SK-N-SH treated with all-trans-retinoic acid at 6 μM for 48 hours (cell line): Measurements from ENCODE around the gene COMMD2.

ENCODE experiments used
- ATAC-seq: fragments of 200-7000 bp; cut with Tn5 transposase; 3 replicates; pipeline ENCODE4 v1.9.1; 2020; ENCODE audit warnings: mild to moderate bottlenecking, moderate library complexity
- ARNTL ChIP-seq: fragments of 450-650 bp; formaldehyde crosslinking; IDR thresholded peaks from 2 replicates; pipeline ENCODE4 v1.5.0; 2020; ENCODE audit warnings: low read depth, mild to moderate bottlenecking, moderate library complexity, borderline replicate concordance
- BACH2 ChIP-seq: fragments of 250-450 bp; sonication (Bioruptor Pico); IDR thresholded peaks from 2 replicates; pipeline ENCODE4 v1.9.0; 2021; ENCODE audit warnings: mild to moderate bottlenecking, borderline replicate concordance
- CSDC2 ChIP-seq: fragments of 250-450 bp; sonication (Bioruptor Pico); IDR thresholded peaks from 2 replicates; pipeline ENCODE4 v1.5.0; 2020; ENCODE audit warnings: mild to moderate bottlenecking, moderate library complexity
- ESRRG ChIP-seq: fragments of 250-450 bp; sonication (Bioruptor Pico); IDR thresholded peaks from 2 replicates; pipeline ENCODE4 v1.6.1; 2021; ENCODE audit warnings: mild to moderate bottlenecking
- GLIS3 ChIP-seq: fragments of 250-450 bp; sonication (Bioruptor Pico); IDR thresholded peaks from 2 replicates; pipeline ENCODE4 v1.5.0; 2020; ENCODE audit warnings: mild to moderate bottlenecking, moderate library complexity
- OSR1 ChIP-seq: fragments of 250-450 bp; sonication (Bioruptor Pico); IDR thresholded peaks from 2 replicates; pipeline ENCODE4 v1.8.0; 2022; ENCODE audit warnings: moderate library complexity, mild to moderate bottlenecking, inconsistent platforms
- PATZ1 ChIP-seq: fragments of 250-450 bp; sonication (Bioruptor Pico); IDR thresholded peaks from 2 replicates; pipeline ENCODE4 v1.8.0; 2020; ENCODE audit warnings: mild to moderate bottlenecking, moderate library complexity, borderline replicate concordance
- POU6F1 ChIP-seq: fragments of 250-450 bp; sonication (Bioruptor Pico); IDR thresholded peaks from 2 replicates; pipeline ENCODE4 v1.8.0; 2021; ENCODE audit warnings: low read depth, mild to moderate bottlenecking, moderate library complexity, borderline replicate concordance
- PPARA ChIP-seq: fragments of 250-450 bp; sonication (Bioruptor Pico); IDR thresholded peaks from 2 replicates; pipeline ENCODE4 v1.5.0; 2020; ENCODE audit warnings: mild to moderate bottlenecking, borderline replicate concordance
- RARB ChIP-seq: fragments of 250-450 bp; sonication (Bioruptor Pico); IDR thresholded peaks from 2 replicates; pipeline ENCODE4 v1.8.0; 2021; ENCODE audit warnings: mild to moderate bottlenecking, moderate library complexity
- SNAI2 ChIP-seq: fragments of 250-450 bp; sonication (Bioruptor Pico); IDR thresholded peaks from 2 replicates; pipeline ENCODE4 v1.5.0; 2020; ENCODE audit warnings: mild to moderate bottlenecking, moderate library complexity
- TCF4 ChIP-seq: fragments of 250-450 bp; sonication (Bioruptor Pico); IDR thresholded peaks from 2 replicates; pipeline ENCODE4 v1.8.0; 2021; ENCODE audit warnings: mild to moderate bottlenecking, moderate library complexity, borderline replicate concordance
- TOX ChIP-seq: fragments of 250-450 bp; sonication (Bioruptor Pico); IDR thresholded peaks from 2 replicates; pipeline ENCODE4 v1.8.0; 2021; ENCODE audit warnings: mild to moderate bottlenecking, moderate library complexity, borderline replicate concordance
- ZC3H10 ChIP-seq: fragments of 250-450 bp; sonication (Bioruptor Pico); IDR thresholded peaks from 2 replicates; pipeline ENCODE4 v1.5.1; 2021; ENCODE audit warnings: mild to moderate bottlenecking, moderate library complexity
- ZFP3 ChIP-seq: fragments of 250-450 bp; sonication (Bioruptor Pico); IDR thresholded peaks from 2 replicates; pipeline ENCODE4 v1.5.0; 2020; ENCODE audit warnings: mild to moderate bottlenecking, moderate library complexity
- ZFP30 ChIP-seq: fragments of 450-650 bp; formaldehyde crosslinking; IDR thresholded peaks from 2 replicates; pipeline ENCODE4 v1.5.0; 2022; ENCODE audit warnings: mild to moderate bottlenecking, moderate library complexity
- ZNF565 ChIP-seq: fragments of 450-650 bp; formaldehyde crosslinking; conservative IDR thresholded peaks from 2 replicates; pipeline ENCODE4 v1.5.0; 2020; ENCODE audit warnings: low read depth, mild to moderate bottlenecking, moderate library complexity
- ZNF70 ChIP-seq: fragments of 450-650 bp; formaldehyde crosslinking; IDR thresholded peaks from 2 replicates; pipeline ENCODE4 v1.5.0; 2020; ENCODE audit warnings: mild to moderate bottlenecking, moderate library complexity
- ZNF8 ChIP-seq: fragments of 450-650 bp; formaldehyde crosslinking; IDR thresholded peaks from 2 replicates; pipeline ENCODE4 v1.5.0; 2020; ENCODE audit warnings: mild to moderate bottlenecking, moderate library complexity
- TF ChIP-seq, protein P1 (sequence below): fragments of 250-450 bp; sonication (Bioruptor Pico); IDR thresholded peaks from 2 replicates; pipeline ENCODE4 v1.5.1; 2021; ENCODE audit warnings: mild to moderate bottlenecking, moderate library complexity

The COMMD2 gene

GRCh38 chr3:149739396-149739795 is 12.9 kb downstream of the COMMD2 start (continued):
- TF ChIP-seq POU6F1 (CRISPR knock-in tag) (no peak), SNAI2 (CRISPR knock-in tag) (no peak), BACH2 (CRISPR knock-in tag) (no peak), OSR1 (no peak), PPARA (CRISPR knock-in tag) (no peak), ZC3H10 (CRISPR knock-in tag) (no peak), TCF4 (CRISPR knock-in tag) (no peak), ESRRG (CRISPR knock-in tag) (no peak), PATZ1 (CRISPR knock-in tag) (no peak), ARNTL (CRISPR knock-in tag) (no peak), GLIS3 (CRISPR knock-in tag) (no peak), CSDC2 (CRISPR knock-in tag) (no peak)

- TF ChIP-seq ZNF70 (CRISPR knock-in tag) (no peak), OSR1 (no peak)
- no peak for ATAC-seq
These were observed 13.4 kb downstream of the COMMD2 start for GRCh38 chr3:149738876-149739275.

- ATAC-seq = no peak
- no peak for TF ChIP-seq ZNF565 (CRISPR knock-in tag)
- no peak for TF ChIP-seq ZNF8 (CRISPR knock-in tag)
- TF ChIP-seq ZC3H10 (CRISPR knock-in tag) = no peak
- TF ChIP-seq PATZ1 (CRISPR knock-in tag) = no peak
- TF ChIP-seq RARB (CRISPR knock-in tag) = no peak
- no peak for TF ChIP-seq OSR1
- no peak for TF ChIP-seq ZFP30 (CRISPR knock-in tag)
- no peak for TF ChIP-seq GLIS3 (CRISPR knock-in tag)
- TF ChIP-seq SNAI2 (CRISPR knock-in tag) = no peak
- TF ChIP-seq, protein P1, sequence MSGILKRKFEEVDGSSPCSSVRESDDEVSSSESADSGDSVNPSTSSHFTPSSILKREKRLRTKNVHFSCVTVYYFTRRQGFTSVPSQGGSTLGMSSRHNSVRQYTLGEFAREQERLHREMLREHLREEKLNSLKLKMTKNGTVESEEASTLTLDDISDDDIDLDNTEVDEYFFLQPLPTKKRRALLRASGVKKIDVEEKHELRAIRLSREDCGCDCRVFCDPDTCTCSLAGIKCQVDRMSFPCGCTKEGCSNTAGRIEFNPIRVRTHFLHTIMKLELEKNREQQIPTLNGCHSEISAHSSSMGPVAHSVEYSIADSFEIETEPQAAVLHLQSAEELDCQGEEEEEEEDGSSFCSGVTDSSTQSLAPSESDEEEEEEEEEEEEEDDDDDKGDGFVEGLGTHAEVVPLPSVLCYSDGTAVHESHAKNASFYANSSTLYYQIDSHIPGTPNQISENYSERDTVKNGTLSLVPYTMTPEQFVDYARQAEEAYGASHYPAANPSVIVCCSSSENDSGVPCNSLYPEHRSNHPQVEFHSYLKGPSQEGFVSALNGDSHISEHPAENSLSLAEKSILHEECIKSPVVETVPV (CRISPR knock-in tag) = no peak
- no peak for TF ChIP-seq ZNF70 (CRISPR knock-in tag)
- no peak for TF ChIP-seq TCF4 (CRISPR knock-in tag)
- TF ChIP-seq POU6F1 (CRISPR knock-in tag) = no peak
- TF ChIP-seq TOX = no peak
- no peak for TF ChIP-seq ARNTL (CRISPR knock-in tag)
- no peak for TF ChIP-seq BACH2 (CRISPR knock-in tag)
- no peak for TF ChIP-seq ZFP3
- TF ChIP-seq CSDC2 (CRISPR knock-in tag) = no peak
These were observed 15.4 kb downstream of the COMMD2 start for GRCh38 chr3:149736953-149737205.
